ENCODE measurements around the gene LRRC23. TPM values are rescaled to one million over a fixed set of nuclear protein-coding genes. Genes with fewer than 3 reads are reported as not detected.

LRRC23 gene
- total RNA-seq, 2 experiments from 2014 or later: 3.2 to 4.7 TPM

DNA sequence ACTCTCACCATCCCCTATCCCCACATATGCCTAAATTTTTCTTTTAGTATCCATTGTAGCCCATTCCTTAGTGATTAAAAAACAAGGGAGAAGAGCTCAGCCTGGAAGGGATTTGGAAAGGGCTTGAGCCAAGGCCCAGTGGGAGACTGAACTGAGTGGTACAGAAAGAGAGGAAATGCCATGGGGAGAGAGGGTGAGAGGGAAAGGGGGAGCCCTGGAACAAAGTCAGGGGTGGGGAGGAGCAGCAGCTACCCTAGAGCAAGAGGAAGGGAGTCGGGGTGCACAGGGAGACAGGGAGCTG, 20.6 kb downstream of the LRRC23 start:
- ATAC-seq (ENCODE audit: poor library complexity): no peak
- no peak overlapping the region for H3K27ac ChIP-seq (ENCODE audit: low read depth in 1 of 2, low read length in 2 of 2)
- peak overlapping the region; percentile 85 for H3K27ac Mint-ChIP-seq
- H3K9me3 Mint-ChIP-seq: no peaks in the 10 kb centered on the region
- no peak for DNase-seq
- intact Hi-C loops (cut with DNase I, micrococcal nuclease): loop anchor here in 1 of 2 experiments (2.0 kb wide), 1 partner anchor 18 kb away; the partner anchor contains the start of gene RNU7-1
- no peak overlapping the region for H3K4me3 ChIP-seq (ENCODE audit: low read length)
- H3K27me3 Mint-ChIP-seq: no peaks in the 10 kb centered on the region
- peaks cover 41% of the 10 kb centered on the region for H3K4me1 ChIP-seq (ENCODE audit: insufficient read depth, low read length)
- H3K36me3 ChIP-seq (ENCODE audit: insufficient read depth, low read length): peaks cover 31% of the 10 kb centered on the region
- H3K9me3 ChIP-seq (ENCODE audit: control insufficient read depth in 1 of 2, insufficient read depth in 1 of 2, low read length in 2 of 2): no peaks in the 10 kb centered on the region
- no peaks in the 10 kb centered on the region for H3K27me3 ChIP-seq (ENCODE audit: control insufficient read depth in 1 of 2, insufficient read depth in 2 of 2, low read length in 2 of 2)
- POLR2A ChIA-PET: interaction anchor here (0.6 to 6.4 kb wide), 7 partner anchors 11 to 219 kb away, joined by 3 to 76 read pairs (median 3); partner anchors contain the start of genes C12orf57, RNU7-1 and SPSB2
- CTCF ChIA-PET: interaction anchor here (1.1 to 3.2 kb wide), 10 partner anchors 11 to 56 kb away, joined by 3 to 21 read pairs (median 8); partner anchors contain the start of genes C12orf57, RNU7-1 and SPSB2
- H3K4me1 Mint-ChIP-seq (ENCODE audit: low read depth): peaks cover 43% of the 10 kb centered on the region
- peaks cover 24% of the 10 kb centered on the region for H3K36me3 Mint-ChIP-seq (ENCODE audit: low read depth)
- peak overlapping the region; percentile 71 for H3K4me3 Mint-ChIP-seq
- TF ChIP-seq, protein P1, sequence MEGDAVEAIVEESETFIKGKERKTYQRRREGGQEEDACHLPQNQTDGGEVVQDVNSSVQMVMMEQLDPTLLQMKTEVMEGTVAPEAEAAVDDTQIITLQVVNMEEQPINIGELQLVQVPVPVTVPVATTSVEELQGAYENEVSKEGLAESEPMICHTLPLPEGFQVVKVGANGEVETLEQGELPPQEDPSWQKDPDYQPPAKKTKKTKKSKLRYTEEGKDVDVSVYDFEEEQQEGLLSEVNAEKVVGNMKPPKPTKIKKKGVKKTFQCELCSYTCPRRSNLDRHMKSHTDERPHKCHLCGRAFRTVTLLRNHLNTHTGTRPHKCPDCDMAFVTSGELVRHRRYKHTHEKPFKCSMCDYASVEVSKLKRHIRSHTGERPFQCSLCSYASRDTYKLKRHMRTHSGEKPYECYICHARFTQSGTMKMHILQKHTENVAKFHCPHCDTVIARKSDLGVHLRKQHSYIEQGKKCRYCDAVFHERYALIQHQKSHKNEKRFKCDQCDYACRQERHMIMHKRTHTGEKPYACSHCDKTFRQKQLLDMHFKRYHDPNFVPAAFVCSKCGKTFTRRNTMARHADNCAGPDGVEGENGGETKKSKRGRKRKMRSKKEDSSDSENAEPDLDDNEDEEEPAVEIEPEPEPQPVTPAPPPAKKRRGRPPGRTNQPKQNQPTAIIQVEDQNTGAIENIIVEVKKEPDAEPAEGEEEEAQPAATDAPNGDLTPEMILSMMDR (IDR thresholded peaks at IDR 0.05): no peak

DNA sequence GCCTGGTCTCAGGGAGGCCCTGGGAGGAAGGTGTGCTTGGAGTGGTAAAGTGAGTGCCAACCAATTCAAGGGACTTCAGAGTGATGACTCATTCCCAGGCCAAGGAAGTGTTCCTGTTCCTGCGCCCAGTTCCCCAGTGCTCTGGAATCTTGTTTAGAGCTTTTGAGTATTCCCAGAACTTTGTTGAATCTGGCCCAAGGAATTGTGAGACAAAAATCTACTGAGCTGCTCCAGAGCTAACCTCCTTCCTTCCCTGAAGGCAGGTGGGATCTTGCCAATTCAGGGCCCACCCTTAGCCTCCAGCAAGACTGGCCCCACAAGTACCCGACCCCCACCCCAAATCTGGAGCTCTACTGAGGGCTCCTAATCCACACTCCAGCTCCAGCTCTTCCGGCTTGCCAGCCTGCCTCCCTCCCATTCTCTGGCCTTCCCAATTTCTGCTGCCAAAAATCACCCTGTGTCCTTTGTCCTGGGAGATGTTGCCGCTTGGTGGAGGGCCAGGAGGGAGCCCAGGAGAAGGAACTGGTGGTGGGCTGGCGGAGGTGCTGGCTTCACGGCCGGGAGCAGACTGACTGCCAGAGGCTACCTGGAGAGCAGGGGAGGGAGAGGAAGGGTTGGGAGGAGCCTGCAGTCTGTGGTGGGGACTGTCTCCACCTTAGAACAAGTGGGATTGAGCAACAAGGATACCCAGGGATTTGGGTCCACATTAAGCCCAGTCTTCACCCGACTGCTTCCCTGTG, 21.1 kb downstream of the LRRC23 start:
- Mint-ChIP-seq H3K4me3 (peak overlapping the region; percentile 95), H3K4me1 (ENCODE audit: low read depth) (peaks cover 45% of the 10 kb centered on the region), H3K9me3 (no peaks in the 10 kb centered on the region), H3K36me3 (ENCODE audit: low read depth) (peaks cover 24% of the 10 kb centered on the region), H3K27me3 (no peaks in the 10 kb centered on the region), H3K27ac (peak overlapping the region; percentile 85)
- TF ChIP-seq, protein P1 (IDR thresholded peaks at IDR 0.05): no peak
- intact Hi-C loops (cut with DNase I, micrococcal nuclease): loop anchor here in 1 of 2 experiments (2.0 kb wide), 1 partner anchor 17 kb away; the partner anchor contains the start of gene RNU7-1
- Histone ChIP-seq H3K4me1 (ENCODE audit: insufficient read depth, low read length) (peaks cover 42% of the 10 kb centered on the region), H3K4me3 (ENCODE audit: low read length) (no peak overlapping the region), H3K27ac (ENCODE audit: low read depth in 1 of 2, low read length in 2 of 2) (no peak overlapping the region), H3K27me3 (ENCODE audit: control insufficient read depth in 1 of 2, insufficient read depth in 2 of 2, low read length in 2 of 2) (no peaks in the 10 kb centered on the region), H3K9me3 (ENCODE audit: control insufficient read depth in 1 of 2, insufficient read depth in 1 of 2, low read length in 2 of 2) (no peaks in the 10 kb centered on the region), H3K36me3 (ENCODE audit: insufficient read depth, low read length) (peaks cover 31% of the 10 kb centered on the region)
- ATAC-seq (ENCODE audit: poor library complexity) (no peak), DNase-seq (no peak)
- ChIA-PET POLR2A (interaction anchor here (0.6 to 6.4 kb wide), 6 partner anchors 11 to 219 kb away, joined by 3 to 76 read pairs (median 4); partner anchors contain the start of genes C12orf57 and RNU7-1), CTCF (interaction anchor here (1.1 to 3.2 kb wide), 11 partner anchors 10 to 93 kb away, joined by 3 to 21 read pairs (median 6); partner anchors contain the start of genes C12orf57, LPCAT3, RNU7-1 and SPSB2)

DNA sequence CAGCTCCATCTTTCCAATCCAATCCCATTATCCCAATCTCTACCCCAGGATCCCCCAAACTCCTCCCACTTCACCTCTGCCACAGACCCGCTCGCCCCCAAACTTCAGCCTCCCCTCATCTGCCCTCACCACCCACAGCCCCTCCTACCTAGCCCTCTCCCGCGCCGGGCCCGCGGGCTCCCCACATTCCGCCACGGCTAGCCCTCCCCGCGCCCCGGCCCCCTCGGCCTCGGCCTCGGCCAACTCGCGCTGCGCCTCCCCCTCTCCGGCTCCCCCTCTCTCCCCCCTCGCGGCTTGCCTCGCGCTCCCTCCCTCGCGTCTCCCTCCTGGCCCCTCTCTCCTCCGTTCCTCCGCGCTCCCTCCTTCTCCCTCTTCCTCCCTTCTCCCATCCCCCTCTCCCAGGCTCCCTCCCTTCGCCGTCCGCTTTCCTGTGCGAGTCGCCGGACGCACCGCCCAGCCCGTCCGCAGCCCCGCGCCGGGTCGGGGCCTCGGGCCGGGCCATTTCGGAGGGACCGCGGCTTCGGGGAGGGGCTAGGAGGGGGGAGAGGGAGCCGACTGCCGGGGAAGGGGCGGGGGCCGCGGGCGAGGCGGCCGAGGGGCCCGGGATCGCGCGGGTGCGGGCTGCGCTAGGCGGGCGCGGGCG, 22.9 kb downstream of the LRRC23 start, which contains the start of gene ATN1:
Gene ATN1, plus strand, starts transcription at position 581 of the 643 bp plus-strand sequence. CDS start 6,043 bp downstream, outside the sequence.
- peaks cover 15% of the 10 kb centered on the region for H3K36me3 Mint-ChIP-seq (ENCODE audit: low read depth)
- Histone ChIP-seq H3K36me3 (ENCODE audit: insufficient read depth, low read length) (peaks cover 16% of the 10 kb centered on the region), H3K27ac (ENCODE audit: low read depth in 1 of 2, low read length in 2 of 2) (peak within 1 kb of the TSS; percentile 79 to 82), H3K27me3 (ENCODE audit: control insufficient read depth in 1 of 2, insufficient read depth in 2 of 2, low read length in 2 of 2) (no peaks in the 10 kb centered on the region), H3K4me1 (ENCODE audit: insufficient read depth, low read length) (peaks cover 49% of the 10 kb centered on the region), H3K4me3 (ENCODE audit: low read length) (peak within 1 kb of the TSS; percentile 65), H3K9me3 (ENCODE audit: control insufficient read depth in 1 of 2, insufficient read depth in 1 of 2, low read length in 2 of 2) (no peaks in the 10 kb centered on the region)
- peak within 1 kb of the TSS; percentile 87 for H3K27ac Mint-ChIP-seq
- ChIA-PET POLR2A (interaction anchor here (0.7 to 6.4 kb wide), 8 partner anchors 9 to 181 kb away, joined by 3 to 76 read pairs (median 9); partner anchors contain the start of genes C12orf57, ENO2, PTPN6 and RNU7-1), CTCF (interaction anchor here (0.6 to 4.0 kb wide), 7 partner anchors 10 to 160 kb away, joined by 3 to 26 read pairs (median 3); partner anchors contain the start of gene LPCAT3)
- intact Hi-C loops (cut with DNase I, micrococcal nuclease): no loop called here
- DNase-seq (peak in 7 of 14 experiments; percentile 33 to 69 (median 54)), ATAC-seq (ENCODE audit: poor library complexity) (peak; percentile 41)
- H3K9me3 Mint-ChIP-seq: no peaks in the 10 kb centered on the region
- no peaks in the 10 kb centered on the region for H3K27me3 Mint-ChIP-seq
- TF ChIP-seq, protein P1 (IDR thresholded peaks at IDR 0.05): no peak
- H3K4me3 Mint-ChIP-seq: peak within 1 kb of the TSS; percentile 95
- H3K4me1 Mint-ChIP-seq (ENCODE audit: low read depth): peaks cover 56% of the 10 kb centered on the region
